NOMO-1 treated with dmso at 0.1 percent for 144 hours (cell line): ENCODE results near the gene LRRN3.
"Not testable (repeated sequence)": the region's sequence is repeated elsewhere in the genome, so short reads cannot be mapped to it uniquely, and the experiment has no call there.

ENCODE experiments used
- DNase-seq: peaks from one replicate; lab custom pipeline; 2025; ENCODE audit not compliant: unreplicated experiment; lab: John Stamatoyannopoulos, UW

Gene LRRN3

DNA sequence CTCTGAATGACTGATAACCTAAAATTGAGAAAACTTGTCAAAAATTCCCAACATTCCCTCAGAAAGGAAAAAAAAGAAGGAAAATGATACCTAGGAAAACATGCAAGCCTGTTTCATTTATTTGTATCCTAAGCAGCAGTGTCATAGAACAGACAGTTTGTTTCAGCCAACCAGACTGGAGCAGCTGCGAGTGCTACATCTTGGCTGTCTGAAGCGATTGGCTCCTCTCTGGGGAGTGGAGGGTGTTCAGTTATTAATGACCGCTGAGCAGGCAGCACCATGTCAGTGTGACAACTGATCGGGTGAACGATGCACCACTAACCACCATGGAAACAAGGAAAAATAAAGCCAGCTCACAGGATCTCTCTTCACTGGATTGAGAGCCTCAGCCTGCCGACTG lies at the start of gene LRRN3:
Gene LRRN3 (plus strand): TSS at position 282 of the 400 bp plus-strand sequence. CDS start 31,646 bp downstream, outside the sequence.
- DNase-seq: no peak

DNA sequence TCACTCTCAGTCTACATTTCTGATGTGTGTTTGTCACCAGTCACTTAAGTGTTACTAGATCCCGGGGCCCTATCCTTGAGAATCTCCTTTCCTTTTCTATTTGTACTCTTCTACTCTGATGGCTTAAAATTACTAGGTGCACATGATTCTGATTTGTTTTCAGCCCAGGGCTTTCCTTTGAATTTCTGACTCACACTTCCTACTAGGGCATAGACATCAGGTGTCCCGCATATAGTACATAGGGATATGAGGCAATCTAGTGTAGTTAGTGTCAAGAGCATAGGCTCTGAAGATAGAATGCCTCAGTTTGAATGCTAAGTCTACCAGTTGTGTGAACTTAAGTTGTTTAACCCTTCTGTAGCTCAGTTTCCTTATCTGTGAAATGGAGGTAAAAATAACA lies 49.4 kb upstream of the LRRN3 start:
- DNase-seq: no peak

DNA sequence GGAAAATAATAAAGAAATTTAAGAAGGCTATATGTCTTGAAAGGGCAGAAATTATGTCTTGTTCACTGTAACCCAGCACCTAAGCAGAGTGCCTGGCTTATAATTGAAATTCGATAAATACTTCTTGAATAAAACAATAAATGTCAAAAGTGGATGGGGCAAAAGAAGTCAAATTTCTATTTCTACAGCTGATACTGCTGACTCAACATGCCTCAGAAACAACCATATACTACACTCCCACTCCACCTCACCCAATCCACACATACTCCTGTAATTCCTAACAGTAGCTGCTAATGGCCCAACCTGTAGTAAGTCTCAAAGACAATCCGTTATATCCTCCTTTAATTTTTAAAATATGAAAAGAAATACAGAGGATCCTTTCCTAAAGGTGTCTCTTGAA lies 48.1 kb upstream of the LRRN3 start:
- no peak for DNase-seq

DNA sequence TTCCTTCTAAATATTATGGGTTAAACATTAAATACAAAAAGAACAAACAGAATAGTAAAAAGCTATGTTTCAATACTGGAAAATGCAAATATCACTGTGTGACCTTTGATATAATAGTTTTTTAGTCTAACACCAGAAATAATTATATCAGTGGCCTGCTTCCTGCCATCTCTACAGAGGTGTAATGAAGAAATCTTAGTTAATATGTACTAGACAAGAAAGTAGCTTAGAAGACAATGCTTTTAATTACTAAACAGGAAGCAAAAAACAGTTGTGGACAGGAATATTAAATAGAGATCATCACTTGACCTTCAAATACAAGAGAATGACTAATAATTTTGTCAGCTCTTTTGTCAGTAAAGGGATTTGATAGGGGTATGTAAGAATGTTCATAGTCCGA lies 47.4 kb upstream of the LRRN3 start:
- DNase-seq: no peak

DNA sequence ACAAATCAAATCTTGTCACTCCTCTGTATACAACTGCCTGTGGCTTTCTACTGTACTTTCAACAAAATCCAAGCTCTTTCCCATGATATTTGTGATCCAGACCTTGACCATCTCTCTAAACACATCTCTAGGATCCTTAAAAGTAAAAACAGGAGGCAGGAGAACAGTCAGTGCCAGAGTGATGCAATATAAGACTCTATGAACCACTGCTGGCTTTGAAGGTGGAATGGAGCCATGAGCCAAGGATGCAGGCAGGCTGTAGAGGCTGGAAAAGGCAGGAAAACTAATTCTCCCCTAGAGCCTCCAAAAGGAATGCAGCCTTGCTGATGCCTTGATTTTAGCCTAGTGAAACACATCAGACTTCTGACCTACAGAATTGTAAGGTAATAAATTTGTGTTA lies 45.5 kb upstream of the LRRN3 start:
- no peak for DNase-seq

DNA sequence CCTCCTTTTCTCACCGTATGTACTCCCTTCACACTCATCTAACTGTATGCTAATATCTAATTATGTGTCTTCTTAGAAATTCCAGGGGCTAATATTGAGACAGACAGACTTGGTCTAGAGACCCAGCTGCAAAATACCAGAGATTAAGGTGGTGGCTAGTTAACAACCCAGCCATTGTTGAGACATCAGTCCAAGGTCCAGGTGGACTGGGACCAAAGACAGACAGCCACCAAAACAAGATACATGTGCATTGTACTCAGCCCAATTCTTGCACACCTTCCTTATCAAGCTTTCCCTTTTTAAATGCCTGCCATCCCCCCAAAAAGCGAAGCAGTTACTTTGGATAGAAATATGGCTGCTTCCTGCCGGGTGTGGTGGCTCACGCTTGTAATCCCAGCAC lies 43.3 kb upstream of the LRRN3 start:
- DNase-seq: no peak

DNA sequence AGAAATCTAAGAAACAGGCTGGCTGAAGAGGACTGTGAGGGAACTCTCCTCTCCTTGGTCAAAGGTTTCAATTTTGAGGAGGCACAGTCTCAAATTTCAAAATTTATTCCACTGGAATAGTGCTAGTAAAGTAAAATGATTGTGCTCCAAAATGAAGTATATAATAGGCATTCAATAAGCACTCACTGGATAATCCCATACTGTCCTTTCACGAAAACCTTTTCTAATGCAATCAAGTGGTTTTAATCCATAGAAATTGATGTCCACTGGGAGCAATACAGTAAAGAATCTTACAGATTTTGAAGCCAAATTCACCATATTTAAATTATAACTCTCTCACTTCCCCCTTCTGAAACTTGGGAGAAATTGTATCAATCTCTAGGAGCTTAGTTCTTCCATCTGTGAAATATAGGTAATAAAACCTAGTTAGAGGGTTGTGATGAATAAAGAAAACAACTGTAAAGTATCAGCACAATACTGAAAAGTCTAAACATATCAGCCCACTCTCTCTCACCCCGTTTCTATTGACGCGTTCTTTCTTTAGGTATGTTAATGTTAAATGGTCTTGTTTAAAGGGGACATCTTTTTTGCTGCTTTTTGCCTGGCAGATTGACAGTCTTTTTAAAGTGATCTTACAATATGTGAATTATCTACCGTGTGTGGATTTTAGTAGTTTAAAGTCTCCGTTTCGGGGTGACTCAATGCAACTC lies 40.8 kb upstream of the LRRN3 start:
- DNase-seq: no peak

DNA sequence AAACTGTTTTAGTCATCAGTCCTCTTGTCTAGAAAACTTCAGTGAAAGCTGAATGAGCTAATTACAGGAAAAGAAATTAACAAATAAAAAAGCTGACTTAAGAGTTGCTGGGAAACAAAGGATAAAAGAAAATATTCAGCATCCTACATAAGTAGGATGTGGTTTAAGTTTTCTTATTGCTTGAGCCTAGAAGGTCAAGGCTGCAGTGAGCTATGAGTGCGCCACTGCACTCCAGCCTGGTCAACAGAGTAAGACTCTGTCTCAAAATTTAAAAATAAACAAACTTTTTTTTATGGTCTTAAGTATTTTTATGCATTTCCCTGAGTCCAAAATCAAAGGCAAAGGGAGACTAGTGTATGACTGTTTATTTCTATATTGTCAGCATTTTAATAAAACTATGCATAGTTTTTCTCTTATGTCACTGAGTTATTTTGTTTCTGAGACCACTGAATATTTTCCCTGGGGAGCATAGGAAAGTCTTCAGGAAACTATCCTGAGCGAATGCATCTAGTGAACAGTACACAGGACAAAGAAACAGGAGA lies 40.0 kb upstream of the LRRN3 start:
- DNase-seq: no peak

DNA sequence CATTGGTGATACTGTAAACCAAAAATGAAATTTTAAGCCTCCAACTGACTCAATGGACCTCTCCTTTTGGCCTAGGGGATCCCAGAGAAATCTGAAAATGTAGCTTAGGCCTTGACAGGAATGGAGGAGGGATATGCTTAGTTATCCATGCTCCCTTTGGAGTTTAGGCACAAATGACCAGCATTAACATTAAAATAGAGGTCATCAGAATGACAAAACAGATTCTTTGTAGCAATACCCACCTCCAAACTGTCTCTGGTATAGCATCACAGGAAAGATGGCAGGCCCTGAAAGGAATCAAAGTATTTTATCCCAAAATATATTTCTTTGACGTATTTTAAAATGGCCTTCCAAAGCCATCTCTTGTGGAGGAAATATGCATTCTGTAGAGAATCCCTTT lies 39.1 kb upstream of the LRRN3 start:
- DNase-seq: no peak

DNA sequence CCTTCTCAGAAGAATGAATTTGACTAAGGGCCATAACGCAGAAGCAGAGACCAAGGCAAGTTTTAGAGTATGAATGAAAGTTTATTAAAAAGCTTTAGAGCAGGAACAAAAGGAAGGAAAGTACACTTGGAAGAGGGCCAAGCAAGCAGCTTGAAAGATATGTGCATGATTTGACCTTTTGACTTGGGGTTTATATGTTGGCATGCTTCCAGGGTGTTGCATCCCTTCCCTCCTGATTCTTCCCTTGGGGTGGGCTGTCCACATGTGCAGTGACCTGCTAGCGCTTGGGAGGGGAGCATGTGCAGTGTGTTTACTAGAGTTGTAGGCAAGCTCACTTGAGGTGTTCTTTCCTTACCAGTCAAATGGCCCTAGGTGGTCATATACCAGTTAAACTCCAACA lies 37.9 kb upstream of the LRRN3 start:
- DNase-seq: no peak

DNA sequence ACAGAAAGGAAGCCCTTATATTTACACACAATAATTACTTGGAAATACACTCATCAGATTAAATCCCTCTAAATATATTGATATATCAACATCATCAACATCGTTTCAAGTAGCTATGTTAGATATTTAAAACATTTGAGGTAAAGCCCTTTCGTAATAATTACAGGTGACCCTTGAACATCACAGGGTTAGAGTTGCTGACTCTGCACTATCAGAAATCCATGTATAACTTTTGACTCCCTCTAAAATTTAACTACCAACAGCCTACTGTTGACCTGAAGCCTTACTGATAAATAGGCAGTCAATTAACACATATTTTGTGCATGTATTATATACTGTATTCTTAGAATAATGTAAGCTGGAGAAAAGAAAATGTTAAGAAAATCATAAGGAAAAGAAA lies 34.6 kb upstream of the LRRN3 start:
- DNase-seq: no peak

DNA sequence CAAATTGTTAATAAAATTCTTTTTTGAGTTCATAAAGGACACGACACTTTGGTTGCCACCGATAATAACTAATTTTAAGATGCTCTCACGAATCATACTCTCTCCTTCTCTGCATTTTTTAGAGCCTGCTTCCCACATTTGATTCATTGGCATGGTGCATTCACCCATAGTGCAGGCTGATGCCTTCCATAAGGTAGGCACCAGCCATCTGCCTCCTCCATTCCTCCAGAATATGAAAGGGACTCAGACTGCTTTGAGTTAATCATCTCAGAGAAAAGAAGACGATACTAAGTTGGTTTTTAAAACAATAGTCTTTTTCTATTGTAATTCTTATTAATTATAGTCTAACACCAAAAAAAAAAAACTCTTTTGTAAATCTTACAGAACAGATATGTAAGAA lies 33.9 kb upstream of the LRRN3 start:
- no peak for DNase-seq

DNA sequence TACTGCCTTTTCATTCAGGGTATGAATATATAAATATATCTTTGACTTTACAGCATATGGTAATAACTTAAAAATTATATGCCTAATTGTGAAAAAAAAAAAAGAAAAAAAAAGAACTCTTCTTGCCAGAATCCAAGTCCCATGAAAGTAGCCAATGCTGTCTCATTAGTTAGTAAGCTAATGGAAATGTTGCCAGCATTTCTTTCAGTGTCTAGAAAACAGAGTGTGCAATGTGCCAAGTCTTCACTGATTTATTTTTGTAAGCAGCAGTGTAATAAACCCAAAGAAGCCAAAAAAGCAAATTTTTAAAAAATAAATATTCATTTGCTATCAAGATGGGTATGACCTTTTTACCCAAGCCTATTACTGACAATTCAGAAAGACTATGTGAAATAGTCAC lies 31.1 kb upstream of the LRRN3 start:
- no peak for DNase-seq

DNA sequence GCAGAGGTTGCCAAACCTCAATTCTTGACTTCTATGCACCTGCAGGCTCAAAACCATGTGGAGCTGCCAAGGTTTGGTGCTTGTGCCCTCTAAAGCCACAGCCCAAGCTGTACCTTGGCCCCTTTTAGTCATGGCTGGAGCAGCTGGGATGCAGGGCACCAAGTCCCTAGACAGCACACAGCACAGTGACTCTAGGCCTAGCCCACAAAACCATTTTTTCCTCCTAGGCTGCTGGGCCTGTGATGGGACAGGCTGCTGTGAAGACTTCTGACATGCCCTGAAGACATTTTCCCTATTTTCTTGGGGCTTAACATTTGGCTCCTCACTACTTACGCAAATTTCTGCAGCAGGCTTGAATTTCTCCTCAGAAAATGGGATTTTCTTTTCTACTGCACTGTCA lies 27.8 kb upstream of the LRRN3 start:
- DNase-seq: no peak

DNA sequence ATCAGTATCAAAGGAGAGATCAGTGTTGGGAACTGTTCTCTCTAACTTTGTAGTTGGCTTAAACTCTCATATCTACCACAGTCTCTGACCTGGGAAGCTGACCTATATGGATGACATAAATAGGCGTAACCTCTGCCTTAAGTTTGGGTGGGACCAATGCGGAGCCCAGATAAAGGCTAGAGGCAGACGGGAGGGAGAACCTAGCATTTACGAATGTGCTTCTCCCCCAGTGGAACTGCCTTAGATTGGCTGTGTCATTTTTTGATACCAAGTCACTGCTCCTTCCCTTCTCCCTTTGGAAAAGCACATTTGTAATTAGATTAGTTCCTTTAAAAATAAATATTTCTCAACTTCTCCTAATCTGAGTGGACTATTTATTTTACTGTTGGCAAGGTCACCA lies 23.7 kb upstream of the LRRN3 start:
- no peak for DNase-seq

DNA sequence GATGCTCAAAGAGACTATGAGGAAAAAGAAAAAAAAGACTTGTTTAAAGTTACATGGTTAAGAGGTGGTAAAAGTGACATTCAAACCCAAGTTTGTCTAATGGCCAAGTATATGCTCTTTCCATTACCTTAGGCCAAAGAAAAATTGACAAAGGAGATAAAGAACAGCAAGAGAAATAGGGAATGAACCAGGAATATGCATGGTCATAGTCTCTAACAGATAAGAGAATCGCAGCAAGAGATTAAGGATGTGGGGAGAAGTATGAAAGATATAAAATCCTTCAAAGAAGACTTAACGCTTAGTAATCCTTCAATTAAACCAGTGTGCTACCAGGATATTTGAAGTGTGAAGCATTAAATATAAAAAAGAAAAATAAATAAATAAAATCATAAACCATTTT lies 23.2 kb upstream of the LRRN3 start:
- no peak for DNase-seq

DNA sequence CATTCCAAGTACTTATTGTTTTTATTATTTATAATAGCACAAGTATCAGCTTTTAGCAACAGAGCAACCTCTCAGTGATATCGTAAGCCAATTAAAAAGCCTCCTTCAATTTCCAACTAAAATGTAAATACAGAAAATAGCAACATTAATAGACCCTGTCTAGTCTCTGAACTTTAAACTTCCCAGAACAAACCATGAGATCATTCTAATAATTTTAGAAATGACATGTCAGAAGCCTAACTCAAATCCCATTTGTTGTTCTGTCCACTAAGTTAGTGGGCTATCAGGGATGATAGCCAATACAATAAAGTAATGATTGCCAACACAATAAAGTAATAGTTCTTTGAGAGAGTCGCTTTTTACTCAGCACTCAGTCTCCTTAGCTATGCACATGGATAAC lies 22.3 kb upstream of the LRRN3 start:
- DNase-seq: no peak

DNA sequence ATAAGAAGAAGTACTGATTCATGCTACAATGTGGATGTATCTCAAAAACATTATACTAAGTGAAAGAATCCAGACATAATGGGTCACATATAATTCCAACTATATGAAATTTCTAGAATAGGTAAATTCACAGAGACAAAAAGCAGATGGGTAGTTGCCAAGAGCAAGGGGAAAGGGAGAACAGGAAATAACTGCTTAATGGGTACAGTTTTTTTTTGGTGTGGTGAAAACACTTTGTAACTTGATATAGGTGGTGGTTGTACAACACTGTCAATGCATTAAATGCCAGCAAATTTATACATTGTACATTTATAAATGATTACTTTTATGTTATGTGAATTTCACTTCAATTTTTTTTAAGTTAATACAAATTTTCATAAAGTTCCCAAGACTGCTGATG lies 19.4 kb upstream of the LRRN3 start:
- no peak for DNase-seq

DNA sequence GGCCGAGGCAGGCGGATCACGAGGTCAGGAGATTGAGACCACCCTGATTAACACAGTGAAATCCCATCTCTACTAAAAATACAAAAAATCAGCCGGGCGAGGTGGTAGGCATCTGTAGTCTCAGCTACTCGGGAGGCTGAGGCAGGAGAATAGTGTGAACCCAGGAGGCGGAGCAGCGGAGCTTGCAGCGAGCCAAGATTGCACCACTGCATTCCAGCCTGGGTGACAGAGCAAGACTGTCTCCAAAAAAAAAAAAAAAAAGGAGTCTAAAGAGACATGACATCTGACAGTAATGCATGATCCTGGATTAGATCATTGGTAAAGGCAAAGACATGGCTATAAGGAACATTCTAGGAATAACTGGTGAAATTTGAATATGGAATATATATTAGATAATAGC lies 18.3 kb upstream of the LRRN3 start:
- DNase-seq: not testable (repeated sequence)

DNA sequence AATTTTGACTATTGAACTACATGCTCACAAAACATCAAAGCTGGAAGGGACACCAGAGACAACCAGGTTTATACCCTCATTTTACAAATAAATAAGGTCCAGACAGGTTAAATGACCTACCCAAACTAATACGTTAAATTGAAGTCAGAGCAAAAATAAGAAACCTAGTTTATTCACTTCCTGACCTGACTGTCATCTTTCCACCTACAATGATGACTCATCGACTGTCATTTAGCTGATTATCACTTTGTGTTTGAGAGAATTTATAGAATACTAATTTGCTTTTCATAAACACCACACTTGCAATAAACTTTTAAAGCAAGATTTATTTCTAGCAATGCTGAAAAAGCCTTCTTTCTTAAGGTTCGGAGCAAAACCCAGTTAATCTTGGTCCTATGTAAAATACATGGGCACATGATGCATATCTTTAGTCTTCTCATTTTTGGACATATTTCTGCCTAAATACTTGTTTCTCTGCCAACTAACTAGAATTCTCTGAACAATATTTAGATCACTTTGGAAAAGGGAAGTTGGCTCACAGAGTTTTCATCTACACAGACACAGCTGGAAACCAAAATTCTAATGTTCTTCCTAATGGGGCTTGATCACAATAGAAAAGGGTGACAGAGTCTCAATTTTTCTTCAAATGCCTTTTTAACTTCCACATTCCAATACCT lies 16.7 kb upstream of the LRRN3 start:
- DNase-seq: no peak

DNA sequence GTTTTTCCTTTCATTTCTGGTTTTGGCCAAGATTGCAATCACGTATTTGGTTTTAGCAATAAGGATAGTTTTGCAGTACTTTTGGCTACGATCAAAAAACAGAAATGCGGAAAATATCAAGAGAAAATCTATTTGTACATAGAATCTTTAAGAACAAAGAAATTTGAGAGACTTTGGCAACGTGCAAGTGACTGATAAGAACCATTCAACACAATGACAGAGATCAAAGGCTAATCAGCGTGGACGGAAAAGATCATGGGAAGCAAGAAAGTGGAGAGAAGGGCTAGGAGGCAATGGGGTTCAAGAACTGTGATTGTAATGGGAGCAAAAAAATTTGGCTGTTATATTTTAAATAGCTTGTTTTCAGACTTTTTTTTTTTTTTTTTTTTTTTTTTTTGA lies 16.2 kb upstream of the LRRN3 start:
- DNase-seq: no peak

DNA sequence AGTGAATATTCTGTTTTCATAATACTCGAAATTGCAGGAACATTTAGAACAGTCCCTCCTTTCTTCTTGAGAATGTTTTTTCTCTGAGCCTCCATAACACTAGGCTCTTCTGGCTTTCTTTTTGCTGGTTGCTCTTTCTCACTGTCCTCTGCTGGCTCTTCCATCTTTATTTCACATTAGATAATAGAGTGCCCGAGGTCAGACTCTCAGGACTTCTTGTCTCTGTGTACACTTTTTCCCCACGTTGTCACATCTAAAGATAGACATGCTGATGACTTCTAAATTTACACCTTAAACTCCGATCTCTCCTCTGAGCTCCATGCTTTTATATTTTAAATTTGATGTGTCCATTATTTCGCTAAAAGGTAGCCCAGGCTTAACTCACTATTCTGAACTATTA lies 15.4 kb upstream of the LRRN3 start:
- DNase-seq: no peak

DNA sequence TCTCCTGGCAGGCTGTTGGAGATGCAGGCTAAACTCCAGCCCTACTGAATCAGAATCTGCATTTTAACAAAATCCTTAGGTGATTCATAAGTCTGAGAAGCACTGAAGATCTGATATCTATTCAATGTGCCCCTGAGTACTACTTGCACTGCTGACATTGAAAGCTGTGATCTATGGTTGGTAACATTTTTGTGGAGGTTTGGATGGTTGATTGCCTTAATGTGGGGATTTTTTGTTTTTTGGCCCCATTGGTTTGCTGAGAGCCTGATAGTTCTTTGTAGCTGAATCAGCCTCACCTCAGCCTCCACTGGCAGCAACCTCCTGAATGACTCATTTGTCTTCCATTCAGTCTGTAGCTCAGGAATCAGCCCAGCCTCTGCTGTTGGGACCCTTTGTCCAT lies 14.7 kb upstream of the LRRN3 start:
- DNase-seq: no peak
